ENCODE measurements around the gene ST3GAL3. TPM values are rescaled to one million over a fixed set of nuclear protein-coding genes. Genes with fewer than 3 reads are reported as not detected.

Gene ST3GAL3
- polyA plus RNA-seq, 2 donors, result 3.6 to 4.5 TPM

GRCh38 chr1:43766086-43766784, 58.9 kb downstream of the ST3GAL3 start:
- Histone ChIP-seq H3K4me1 (ENCODE audit: control insufficient read depth in 2 of 2, insufficient read depth in 2 of 2, low read length in 1 of 2) (peaks cover 0 to 3% of the 10 kb centered on the region in 2 donors), H3K27me3 (ENCODE audit: control insufficient read depth in 1 of 2, insufficient read depth in 2 of 2, low read length in 2 of 2) (no peaks in the 10 kb centered on the region), H3K9me3 (ENCODE audit: control insufficient read depth in 2 of 2, insufficient read depth in 1 of 2, low read depth in 1 of 2, low read length in 1 of 2) (no peaks in the 10 kb centered on the region), H3K27ac (ENCODE audit: low read depth in 2 of 2, low read length in 1 of 2) (no peak overlapping the region), H3K36me3 (ENCODE audit: control insufficient read depth in 2 of 2, insufficient read depth in 2 of 2, low read length in 1 of 2) (no peaks in the 10 kb centered on the region), H3K4me3 (ENCODE audit: low read depth in 1 of 2, low read length in 2 of 2) (no peak overlapping the region)
- 63 to 70% methylated on average over 8 of the region's 8 CpGs for WGBS, 2 donors

- no peaks in the 10 kb centered on the region for H3K27me3 ChIP-seq (ENCODE audit: control insufficient read depth in 1 of 2, insufficient read depth in 2 of 2, low read length in 2 of 2)
- H3K36me3 ChIP-seq (ENCODE audit: control insufficient read depth in 2 of 2, insufficient read depth in 2 of 2, low read length in 1 of 2), result no peaks in the 10 kb centered on the region
- peaks cover 0 to 3% of the 10 kb centered on the region in 2 donors for H3K4me1 ChIP-seq (ENCODE audit: control insufficient read depth in 2 of 2, insufficient read depth in 2 of 2, low read length in 1 of 2)
- no peak overlapping the region for H3K27ac ChIP-seq (ENCODE audit: low read depth in 2 of 2, low read length in 1 of 2)
- WGBS, 2 donors, result 75 to 76% methylated on average over 5 of the region's 5 CpGs
- no peak overlapping the region for H3K4me3 ChIP-seq (ENCODE audit: low read depth in 1 of 2, low read length in 2 of 2)
- H3K9me3 ChIP-seq (ENCODE audit: control insufficient read depth in 2 of 2, insufficient read depth in 1 of 2, low read depth in 1 of 2, low read length in 1 of 2), result no peaks in the 10 kb centered on the region
Measured at GRCh38 chr1:43766818-43767525, 59.6 kb downstream of the ST3GAL3 start.

- H3K27me3 ChIP-seq (ENCODE audit: control insufficient read depth in 1 of 2, insufficient read depth in 2 of 2, low read length in 2 of 2), result no peaks in the 10 kb centered on the region
- no peak overlapping the region for H3K27ac ChIP-seq (ENCODE audit: low read depth in 2 of 2, low read length in 1 of 2)
- H3K4me3 ChIP-seq (ENCODE audit: low read depth in 1 of 2, low read length in 2 of 2), result no peak overlapping the region
- peaks cover 0 to 3% of the 10 kb centered on the region in 2 donors for H3K4me1 ChIP-seq (ENCODE audit: control insufficient read depth in 2 of 2, insufficient read depth in 2 of 2, low read length in 1 of 2)
- H3K9me3 ChIP-seq (ENCODE audit: control insufficient read depth in 2 of 2, insufficient read depth in 1 of 2, low read depth in 1 of 2, low read length in 1 of 2), result no peaks in the 10 kb centered on the region
- no peaks in the 10 kb centered on the region for H3K36me3 ChIP-seq (ENCODE audit: control insufficient read depth in 2 of 2, insufficient read depth in 2 of 2, low read length in 1 of 2)
Measured at GRCh38 chr1:43768168-43768567, 60.8 kb downstream of the ST3GAL3 start.

GRCh38 chr1:43769350-43769908, 62.1 kb downstream of the ST3GAL3 start:
- Histone ChIP-seq H3K4me1 (ENCODE audit: control insufficient read depth in 2 of 2, insufficient read depth in 2 of 2, low read length in 1 of 2) (peaks cover 0 to 3% of the 10 kb centered on the region in 2 donors), H3K27me3 (ENCODE audit: control insufficient read depth in 1 of 2, insufficient read depth in 2 of 2, low read length in 2 of 2) (no peaks in the 10 kb centered on the region), H3K27ac (ENCODE audit: low read depth in 2 of 2, low read length in 1 of 2) (no peak overlapping the region), H3K9me3 (ENCODE audit: control insufficient read depth in 2 of 2, insufficient read depth in 1 of 2, low read depth in 1 of 2, low read length in 1 of 2) (no peaks in the 10 kb centered on the region), H3K36me3 (ENCODE audit: control insufficient read depth in 2 of 2, insufficient read depth in 2 of 2, low read length in 1 of 2) (no peaks in the 10 kb centered on the region), H3K4me3 (ENCODE audit: low read depth in 1 of 2, low read length in 2 of 2) (no peak overlapping the region)
- 79 to 86% methylated on average over 4 of the region's 4 CpGs for WGBS, 2 donors

- Histone ChIP-seq H3K9me3 (ENCODE audit: control insufficient read depth in 2 of 2, insufficient read depth in 1 of 2, low read depth in 1 of 2, low read length in 1 of 2) (no peaks in the 10 kb centered on the region), H3K4me3 (ENCODE audit: low read depth in 1 of 2, low read length in 2 of 2) (no peak overlapping the region), H3K36me3 (ENCODE audit: control insufficient read depth in 2 of 2, insufficient read depth in 2 of 2, low read length in 1 of 2) (no peaks in the 10 kb centered on the region), H3K4me1 (ENCODE audit: control insufficient read depth in 2 of 2, insufficient read depth in 2 of 2, low read length in 1 of 2) (peaks cover 0 to 3% of the 10 kb centered on the region in 2 donors), H3K27ac (ENCODE audit: low read depth in 2 of 2, low read length in 1 of 2) (no peak overlapping the region), H3K27me3 (ENCODE audit: control insufficient read depth in 1 of 2, insufficient read depth in 2 of 2, low read length in 2 of 2) (no peaks in the 10 kb centered on the region)
- WGBS, 2 donors, result 94 to 100% methylated on average over 2 of the region's 2 CpGs
Measured at GRCh38 chr1:43770111-43770510, 62.8 kb downstream of the ST3GAL3 start.

- WGBS, 2 donors, result 93 to 95% methylated on average over 5 of the region's 5 CpGs
- Histone ChIP-seq H3K9me3 (ENCODE audit: control insufficient read depth in 2 of 2, insufficient read depth in 1 of 2, low read depth in 1 of 2, low read length in 1 of 2) (no peaks in the 10 kb centered on the region), H3K27ac (ENCODE audit: low read depth in 2 of 2, low read length in 1 of 2) (no peak overlapping the region), H3K36me3 (ENCODE audit: control insufficient read depth in 2 of 2, insufficient read depth in 2 of 2, low read length in 1 of 2) (no peaks in the 10 kb centered on the region), H3K4me3 (ENCODE audit: low read depth in 1 of 2, low read length in 2 of 2) (no peak overlapping the region), H3K4me1 (ENCODE audit: control insufficient read depth in 2 of 2, insufficient read depth in 2 of 2, low read length in 1 of 2) (no peaks in the 10 kb centered on the region), H3K27me3 (ENCODE audit: control insufficient read depth in 1 of 2, insufficient read depth in 2 of 2, low read length in 2 of 2) (no peaks in the 10 kb centered on the region)
Measured at GRCh38 chr1:43772978-43773377, 65.6 kb downstream of the ST3GAL3 start.

GRCh38 chr1:43773821-43774220, 66.5 kb downstream of the ST3GAL3 start:
- Histone ChIP-seq H3K4me1 (ENCODE audit: control insufficient read depth in 2 of 2, insufficient read depth in 2 of 2, low read length in 1 of 2) (no peaks in the 10 kb centered on the region), H3K9me3 (ENCODE audit: control insufficient read depth in 2 of 2, insufficient read depth in 1 of 2, low read depth in 1 of 2, low read length in 1 of 2) (no peaks in the 10 kb centered on the region), H3K27ac (ENCODE audit: low read depth in 2 of 2, low read length in 1 of 2) (no peak overlapping the region), H3K27me3 (ENCODE audit: control insufficient read depth in 1 of 2, insufficient read depth in 2 of 2, low read length in 2 of 2) (no peaks in the 10 kb centered on the region), H3K4me3 (ENCODE audit: low read depth in 1 of 2, low read length in 2 of 2) (no peak overlapping the region), H3K36me3 (ENCODE audit: control insufficient read depth in 2 of 2, insufficient read depth in 2 of 2, low read length in 1 of 2) (no peaks in the 10 kb centered on the region)

- Histone ChIP-seq H3K9me3 (ENCODE audit: control insufficient read depth in 2 of 2, insufficient read depth in 1 of 2, low read depth in 1 of 2, low read length in 1 of 2) (no peaks in the 10 kb centered on the region), H3K4me3 (ENCODE audit: low read depth in 1 of 2, low read length in 2 of 2) (no peak overlapping the region), H3K27ac (ENCODE audit: low read depth in 2 of 2, low read length in 1 of 2) (no peak overlapping the region), H3K36me3 (ENCODE audit: control insufficient read depth in 2 of 2, insufficient read depth in 2 of 2, low read length in 1 of 2) (no peaks in the 10 kb centered on the region), H3K4me1 (ENCODE audit: control insufficient read depth in 2 of 2, insufficient read depth in 2 of 2, low read length in 1 of 2) (no peaks in the 10 kb centered on the region), H3K27me3 (ENCODE audit: control insufficient read depth in 1 of 2, insufficient read depth in 2 of 2, low read length in 2 of 2) (no peaks in the 10 kb centered on the region)
- WGBS, 2 donors, result 46 to 51% methylated on average over 2 of the region's 2 CpGs
Measured at GRCh38 chr1:43774359-43774758, 67.0 kb downstream of the ST3GAL3 start.

- Histone ChIP-seq H3K27me3 (ENCODE audit: control insufficient read depth in 1 of 2, insufficient read depth in 2 of 2, low read length in 2 of 2) (no peaks in the 10 kb centered on the region), H3K9me3 (ENCODE audit: control insufficient read depth in 2 of 2, insufficient read depth in 1 of 2, low read depth in 1 of 2, low read length in 1 of 2) (no peaks in the 10 kb centered on the region), H3K36me3 (ENCODE audit: control insufficient read depth in 2 of 2, insufficient read depth in 2 of 2, low read length in 1 of 2) (no peaks in the 10 kb centered on the region), H3K4me1 (ENCODE audit: control insufficient read depth in 2 of 2, insufficient read depth in 2 of 2, low read length in 1 of 2) (no peaks in the 10 kb centered on the region), H3K27ac (ENCODE audit: low read depth in 2 of 2, low read length in 1 of 2) (no peak overlapping the region), H3K4me3 (ENCODE audit: low read depth in 1 of 2, low read length in 2 of 2) (no peak overlapping the region)
- 94 to 96% methylated on average over 4 of the region's 4 CpGs for WGBS, 2 donors
Measured at GRCh38 chr1:43776043-43776761, 68.9 kb downstream of the ST3GAL3 start.
